GM19468 (cell line): ENCODE results near the gene DPYD.
A peak's percentile ranks its signal among the peaks of the same experiment; 100 is the strongest.

ENCODE experiments used
- ATAC-seq: cut with Tn5 transposase; IDR thresholded peaks from one replicate; pipeline ENCODE4 v1.9.1; 2021; ENCODE audit warnings: mild to moderate bottlenecking, moderate library complexity, moderate number of reproducible peaks; ENCODE audit not compliant: unreplicated experiment; ENCODE audit errors: extremely low read depth

The DPYD gene

GRCh38 chr1:97849345-97850340 is 71.2 kb downstream of the DPYD start:
- ATAC-seq, result no peak

- no peak for ATAC-seq
Measured at GRCh38 chr1:97845805-97846204, 75.0 kb downstream of the DPYD start.

- no peak for ATAC-seq
Measured at GRCh38 chr1:97844552-97845089, 76.2 kb downstream of the DPYD start.

- no peak for ATAC-seq
Measured at GRCh38 chr1:97841338-97841737, 79.5 kb downstream of the DPYD start.

- no peak for ATAC-seq
Measured at GRCh38 chr1:97837161-97837560, 83.7 kb downstream of the DPYD start.

GRCh38 chr1:97834899-97835298 is 85.9 kb downstream of the DPYD start:
- ATAC-seq, result no peak

- no peak for ATAC-seq
Measured at GRCh38 chr1:97833881-97834280, 87.0 kb downstream of the DPYD start.

- no peak for ATAC-seq
Measured at GRCh38 chr1:97832481-97832880, 88.4 kb downstream of the DPYD start.

GRCh38 chr1:97827887-97828286 is 92.9 kb downstream of the DPYD start:
- ATAC-seq, result no peak

GRCh38 chr1:97826820-97827219 is 94.0 kb downstream of the DPYD start:
- ATAC-seq, result no peak

- ATAC-seq, result no peak
Measured at GRCh38 chr1:97824624-97825023, 96.2 kb downstream of the DPYD start.

GRCh38 chr1:97824200-97824599 is 96.6 kb downstream of the DPYD start:
- no peak for ATAC-seq

- peak; percentile 37 for ATAC-seq
Measured at GRCh38 chr1:97820470-97821188, 100.2 kb downstream of the DPYD start.

GRCh38 chr1:97816927-97817326 is 103.9 kb downstream of the DPYD start:
- no peak for ATAC-seq

- no peak for ATAC-seq
Measured at GRCh38 chr1:97814804-97815203, 106.0 kb downstream of the DPYD start.

GRCh38 chr1:97814121-97814520 is 106.7 kb downstream of the DPYD start:
- no peak for ATAC-seq

GRCh38 chr1:97812076-97812475 is 108.8 kb downstream of the DPYD start:
- no peak for ATAC-seq

GRCh38 chr1:97806996-97807520 is 113.8 kb downstream of the DPYD start:
- ATAC-seq, result no peak

- ATAC-seq, result no peak
Measured at GRCh38 chr1:97806326-97806725, 114.5 kb downstream of the DPYD start.

GRCh38 chr1:97805093-97805492 is 115.7 kb downstream of the DPYD start:
- ATAC-seq, result no peak

GRCh38 chr1:97803026-97803425 is 117.8 kb downstream of the DPYD start:
- no peak for ATAC-seq
